GM06990 (cell line): ENCODE results near the gene AP1AR.
A peak's percentile ranks its signal among the peaks of the same experiment; 100 is the strongest.

Experiments used
- DNase-seq: peaks from one replicate; pipeline ENCODE4 v3.0.0-alpha.2; 2011; ENCODE audit not compliant: insufficient read length; ENCODE audit errors: extremely low read depth
- H3K27me3 ChIP-seq: replicated peaks from 2 replicates; pipeline ENCODE4 v1.6.0; 2011; ENCODE audit warnings: low read length; ENCODE audit not compliant: control insufficient read depth, insufficient read depth
- H3K36me3 ChIP-seq: 2 replicates; pipeline ENCODE4 v1.5.1; 2011; ENCODE audit warnings: low read length; ENCODE audit not compliant: control insufficient read depth, insufficient read depth
- H3K4me3 ChIP-seq: replicated peaks from 2 replicates; pipeline ENCODE4 v1.5.1; 2011; ENCODE audit warnings: low read depth, mild to moderate bottlenecking, control low read depth, low read length
- TF ChIP-seq, protein P1 (sequence below): IDR thresholded peaks from 2 replicates; pipeline ENCODE4 v1.5.1; 2011; ENCODE audit warnings: low read length, control low read depth, mild to moderate bottlenecking, inconsistent platforms; ENCODE audit not compliant: insufficient read depth, poor library complexity, severe bottlenecking

Gene AP1AR

DNA sequence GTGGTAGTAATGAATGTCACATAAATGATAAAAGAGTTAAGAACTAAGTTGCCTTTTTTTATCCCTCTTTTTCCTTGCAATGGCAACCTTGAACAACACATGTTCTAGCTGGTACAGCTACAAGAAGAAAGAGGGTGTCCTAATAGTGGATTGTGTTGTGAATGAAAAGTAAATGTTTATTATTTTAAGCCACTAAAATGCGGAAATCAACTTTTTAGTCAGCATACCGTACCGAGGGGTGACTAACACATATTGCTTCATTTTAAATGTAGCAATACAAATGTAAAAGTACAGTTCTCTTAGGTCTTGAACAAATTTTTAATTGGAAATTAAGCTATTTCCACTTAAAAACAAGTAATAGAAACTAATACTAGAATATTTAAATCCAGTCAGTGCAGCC is 17.7 kb upstream of the AP1AR start:
- TF ChIP-seq, protein P1, sequence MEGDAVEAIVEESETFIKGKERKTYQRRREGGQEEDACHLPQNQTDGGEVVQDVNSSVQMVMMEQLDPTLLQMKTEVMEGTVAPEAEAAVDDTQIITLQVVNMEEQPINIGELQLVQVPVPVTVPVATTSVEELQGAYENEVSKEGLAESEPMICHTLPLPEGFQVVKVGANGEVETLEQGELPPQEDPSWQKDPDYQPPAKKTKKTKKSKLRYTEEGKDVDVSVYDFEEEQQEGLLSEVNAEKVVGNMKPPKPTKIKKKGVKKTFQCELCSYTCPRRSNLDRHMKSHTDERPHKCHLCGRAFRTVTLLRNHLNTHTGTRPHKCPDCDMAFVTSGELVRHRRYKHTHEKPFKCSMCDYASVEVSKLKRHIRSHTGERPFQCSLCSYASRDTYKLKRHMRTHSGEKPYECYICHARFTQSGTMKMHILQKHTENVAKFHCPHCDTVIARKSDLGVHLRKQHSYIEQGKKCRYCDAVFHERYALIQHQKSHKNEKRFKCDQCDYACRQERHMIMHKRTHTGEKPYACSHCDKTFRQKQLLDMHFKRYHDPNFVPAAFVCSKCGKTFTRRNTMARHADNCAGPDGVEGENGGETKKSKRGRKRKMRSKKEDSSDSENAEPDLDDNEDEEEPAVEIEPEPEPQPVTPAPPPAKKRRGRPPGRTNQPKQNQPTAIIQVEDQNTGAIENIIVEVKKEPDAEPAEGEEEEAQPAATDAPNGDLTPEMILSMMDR: no peak
- H3K27me3 ChIP-seq: no peaks in the 10 kb centered on the region
- no peaks in the 10 kb centered on the region for H3K36me3 ChIP-seq
- no peak for DNase-seq
- H3K4me3 ChIP-seq: no peak overlapping the region

DNA sequence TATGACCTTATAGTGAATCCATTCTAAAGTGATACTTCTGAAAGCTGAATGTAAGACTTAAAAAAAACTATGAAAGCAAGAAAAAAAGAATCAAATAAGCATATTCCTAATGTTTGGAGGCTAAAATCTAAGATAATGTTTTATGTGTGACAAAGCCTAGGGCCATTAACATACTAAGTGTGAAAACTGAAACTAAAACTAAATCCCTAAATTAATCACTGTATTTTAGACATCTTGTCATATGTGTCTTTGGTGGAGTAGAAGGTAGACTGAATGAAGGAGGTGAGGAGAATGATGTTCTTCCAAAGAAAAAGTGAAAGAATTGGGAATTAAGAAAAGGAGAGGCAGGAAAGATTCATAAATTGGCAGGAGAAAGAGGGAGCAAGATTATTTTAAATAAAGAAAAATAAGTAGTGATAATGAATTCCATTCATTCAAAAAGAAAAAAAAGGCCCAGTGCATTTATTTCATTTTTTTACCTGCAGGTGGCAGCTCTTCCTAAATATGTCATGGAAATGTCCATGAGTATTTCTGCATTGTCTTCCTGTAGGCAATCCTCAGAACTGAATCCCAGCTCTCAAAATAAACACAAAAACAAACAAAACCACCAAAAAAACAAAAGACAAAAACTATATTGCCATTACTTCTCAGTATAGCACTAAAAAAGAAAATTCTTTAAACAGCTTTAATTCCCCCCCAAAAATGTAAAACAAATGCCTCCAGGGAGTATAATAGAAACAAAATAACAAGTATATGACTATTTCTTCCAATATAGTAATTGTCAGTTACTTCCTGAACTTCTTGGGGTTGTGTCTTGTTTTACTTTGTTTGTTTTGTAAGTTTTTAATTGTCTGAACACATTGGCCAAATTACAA is 17.0 kb upstream of the AP1AR start:
- H3K4me3 ChIP-seq: no peak overlapping the region
- H3K27me3 ChIP-seq: no peaks in the 10 kb centered on the region
- no peaks in the 10 kb centered on the region for H3K36me3 ChIP-seq
- TF ChIP-seq, protein P1: peak; percentile 45
- no peak for DNase-seq

DNA sequence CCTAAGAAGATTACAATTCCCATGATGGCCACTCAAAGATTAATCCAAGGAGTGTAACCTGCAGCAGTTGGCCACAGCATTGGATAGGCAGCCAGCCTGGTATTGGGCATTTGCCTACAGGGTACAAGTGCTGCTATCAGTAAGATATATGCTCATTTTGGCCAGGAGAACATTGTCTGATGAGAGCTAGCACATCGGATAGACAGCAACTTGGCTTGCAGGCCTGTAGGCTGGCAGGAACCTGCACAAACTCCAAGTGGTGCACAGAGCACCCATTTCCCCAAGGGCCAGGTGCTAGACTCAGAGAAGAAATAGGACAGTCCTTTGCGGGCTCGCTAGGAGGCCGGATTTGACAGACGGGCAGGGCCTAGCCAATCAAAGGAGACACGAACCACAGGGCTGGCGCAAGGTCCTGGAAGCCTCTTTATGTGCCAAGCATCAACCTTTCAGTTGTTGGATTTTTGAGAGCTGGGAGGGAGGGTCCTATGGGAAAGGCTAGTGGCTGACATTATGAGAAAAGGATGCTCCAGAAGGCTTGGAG is 11.7 kb upstream of the AP1AR start:
- TF ChIP-seq, protein P1: no peak
- DNase-seq: no peak
- H3K4me3 ChIP-seq: no peak overlapping the region
- H3K36me3 ChIP-seq: no peaks in the 10 kb centered on the region
- H3K27me3 ChIP-seq: no peaks in the 10 kb centered on the region

DNA sequence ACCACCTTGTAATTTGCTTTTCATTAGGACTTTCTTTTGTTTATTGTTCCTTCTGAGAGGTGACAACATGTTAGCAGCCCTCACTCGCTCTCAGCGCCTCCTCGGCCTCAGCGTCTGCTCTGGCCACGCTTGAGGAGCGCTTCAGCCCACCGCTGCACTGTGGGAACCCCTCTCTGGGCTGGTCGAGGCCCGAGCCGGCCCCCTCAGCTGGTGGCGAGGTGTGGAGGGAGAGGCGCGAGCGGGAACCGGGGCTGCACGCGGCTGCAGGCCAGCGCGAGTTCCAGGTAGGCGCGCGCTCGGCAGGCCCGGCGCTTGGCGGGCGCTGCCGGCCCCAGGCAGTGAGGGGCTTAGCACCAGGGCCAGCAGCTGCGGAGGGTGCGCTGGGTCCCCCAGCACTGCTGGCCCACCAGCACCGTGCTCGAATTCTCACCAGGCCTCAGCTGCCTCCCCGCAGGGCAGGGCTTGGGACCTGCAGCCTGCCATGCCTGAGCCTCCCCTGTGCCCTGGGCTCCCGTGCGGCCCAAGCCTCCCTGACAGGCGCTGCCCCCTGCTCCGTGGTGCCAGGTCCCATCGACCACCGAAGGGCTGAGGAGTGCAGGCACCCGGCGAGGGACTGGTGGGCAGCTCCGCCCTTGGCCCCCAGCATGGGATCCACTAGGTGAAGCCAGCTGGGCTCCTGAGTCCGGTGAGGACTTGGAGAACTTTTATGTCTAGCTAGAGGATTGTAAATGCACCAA is 9.2 kb upstream of the AP1AR start:
- no peaks in the 10 kb centered on the region for H3K27me3 ChIP-seq
- no peak overlapping the region for H3K4me3 ChIP-seq
- no peaks in the 10 kb centered on the region for H3K36me3 ChIP-seq
- TF ChIP-seq, protein P1: no peak
- DNase-seq: no peak

DNA sequence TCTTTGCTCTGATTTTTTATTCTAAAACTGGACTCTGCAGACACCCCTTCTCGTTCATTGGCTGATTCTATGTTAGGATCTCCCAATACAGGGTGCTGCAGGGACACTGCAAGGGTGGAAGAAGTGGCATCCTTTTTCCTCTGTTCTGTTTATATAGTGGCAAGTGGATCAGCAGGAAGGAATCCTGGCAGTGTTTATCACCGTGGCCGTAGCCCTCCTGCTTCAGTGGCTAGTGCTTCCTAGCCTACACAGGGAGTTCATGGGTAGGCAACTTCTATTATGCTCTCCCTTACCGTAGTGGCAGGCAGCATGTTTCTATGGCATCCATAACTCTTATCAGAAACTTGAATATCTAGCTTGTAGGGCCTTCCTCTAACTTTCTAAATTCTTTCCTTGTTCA is 6.4 kb upstream of the AP1AR start:
- DNase-seq: no peak
- no peaks in the 10 kb centered on the region for H3K27me3 ChIP-seq
- no peaks in the 10 kb centered on the region for H3K36me3 ChIP-seq
- no peak overlapping the region for H3K4me3 ChIP-seq
- TF ChIP-seq, protein P1: no peak
